H9 (cell line): ENCODE measurements around the gene ANAPC2. TPM values are rescaled to one million over a fixed set of nuclear protein-coding genes. Genes with fewer than 3 reads are reported as not detected.

Source experiments
- DNase-seq: peaks from one replicate; pipeline ENCODE4 v3.0.0-alpha.2; 2017
- H2AFZ ChIP-seq: one replicate; pipeline ENCODE4 v1.6.1; 2013; ENCODE audit warnings: mild to moderate bottlenecking, low read length, control low read depth, moderate library complexity
- H2AK5ac ChIP-seq: 2 replicates; pipeline ENCODE4 v1.6.1; 2013; ENCODE audit warnings: low read length, control low read depth, mixed read lengths; ENCODE audit not compliant: insufficient read length
- H2BK120ac ChIP-seq: one replicate; pipeline ENCODE4 v1.6.1; 2013; ENCODE audit warnings: low read depth, mild to moderate bottlenecking, low read length, control low read depth, inconsistent platforms; ENCODE audit not compliant: poor library complexity, severe bottlenecking
- H2BK12ac ChIP-seq: 2 replicates; pipeline ENCODE4 v1.6.1; 2013; ENCODE audit warnings: low read length, control low read depth, mixed read lengths, low read depth; ENCODE audit not compliant: insufficient read length
- H2BK15ac ChIP-seq: 2 replicates; pipeline ENCODE4 v1.6.1; 2013; ENCODE audit warnings: low read depth, low read length, control low read depth
- H2BK20ac ChIP-seq: one replicate; pipeline ENCODE4 v1.6.1; 2013; ENCODE audit warnings: low read depth, mild to moderate bottlenecking, low read length, control low read depth, inconsistent platforms; ENCODE audit not compliant: poor library complexity, severe bottlenecking
- H2BK5ac ChIP-seq: 2 replicates; pipeline ENCODE4 v1.6.1; 2013; ENCODE audit warnings: low read length, control low read depth, mixed read lengths; ENCODE audit not compliant: insufficient read length
- H3K14ac ChIP-seq: 2 replicates; pipeline ENCODE4 v1.6.1; 2013; ENCODE audit warnings: low read length, control low read depth; ENCODE audit not compliant: insufficient read depth
- H3K18ac ChIP-seq: 2 replicates; pipeline ENCODE4 v1.6.1; 2013; ENCODE audit warnings: low read depth, mild to moderate bottlenecking, mixed read lengths, low read length, control low read depth; ENCODE audit not compliant: insufficient read length
- H3K23ac ChIP-seq: 2 replicates; pipeline ENCODE4 v1.6.1; 2013; ENCODE audit warnings: low read length, control low read depth, mixed read lengths, low read depth; ENCODE audit not compliant: insufficient read length
- H3K23me2 ChIP-seq: 2 replicates; pipeline ENCODE4 v1.6.1; 2013; ENCODE audit warnings: low read depth, mild to moderate bottlenecking, mixed read lengths, low read length, control low read depth; ENCODE audit not compliant: insufficient read length, poor library complexity, severe bottlenecking
- H3K27ac ChIP-seq: 2 replicates; pipeline ENCODE4 v1.5.1; 2013; ENCODE audit warnings: low read length, control low read depth, mixed read lengths, low read depth; ENCODE audit not compliant: insufficient read length
- H3K27me3 ChIP-seq: 2 replicates; pipeline ENCODE4 v1.6.1; 2013; ENCODE audit warnings: low read length, control low read depth, inconsistent platforms; ENCODE audit not compliant: insufficient read depth
- H3K4ac ChIP-seq: 2 replicates; pipeline ENCODE4 v1.6.1; 2013; ENCODE audit warnings: low read depth, mild to moderate bottlenecking, control low read depth, inconsistent platforms, low read length, moderate library complexity
- H3K4me1 ChIP-seq: 2 replicates; pipeline ENCODE4 v1.6.1; 2013; ENCODE audit warnings: low read length, control low read depth, inconsistent platforms; ENCODE audit not compliant: insufficient read depth
- H3K4me2 ChIP-seq: 2 replicates; pipeline ENCODE4 v1.6.1; 2013; ENCODE audit warnings: low read length, control low read depth, mixed read lengths; ENCODE audit not compliant: insufficient read length, insufficient read depth
- H3K56ac ChIP-seq: 2 replicates; pipeline ENCODE4 v1.6.1; 2013; ENCODE audit warnings: low read depth, mild to moderate bottlenecking, mixed read lengths, low read length, control low read depth; ENCODE audit not compliant: insufficient read length
- H3K79me1 ChIP-seq: 2 replicates; pipeline ENCODE4 v1.6.1; 2013; ENCODE audit warnings: low read depth, mild to moderate bottlenecking, moderate library complexity, low read length, control low read depth, inconsistent platforms; ENCODE audit not compliant: insufficient read depth, poor library complexity, severe bottlenecking
- H3K79me2 ChIP-seq: 2 replicates; pipeline ENCODE4 v1.6.1; 2013; ENCODE audit warnings: low read length, control low read depth, inconsistent platforms; ENCODE audit not compliant: insufficient read depth
- H3K9ac ChIP-seq: 2 replicates; pipeline ENCODE4 v1.6.1; 2013; ENCODE audit warnings: low read length, control low read depth, mixed read lengths; ENCODE audit not compliant: insufficient read length; ENCODE audit errors: extremely low read depth
- H3K9me3 ChIP-seq: one replicate; pipeline ENCODE4 v1.6.1; 2013; ENCODE audit warnings: low read depth, low read length, inconsistent platforms; ENCODE audit not compliant: control insufficient read depth
- H3T11ph ChIP-seq: one replicate; pipeline ENCODE4 v1.6.1; 2013; ENCODE audit warnings: mild to moderate bottlenecking, low read length, control low read depth, inconsistent platforms
- H4K20me1 ChIP-seq: one replicate; pipeline ENCODE4 v1.6.1; 2013; ENCODE audit not compliant: control insufficient read depth, insufficient read length, insufficient read depth
- H4K5ac ChIP-seq: 2 replicates; pipeline ENCODE4 v1.6.1; 2013; ENCODE audit warnings: low read depth, mild to moderate bottlenecking, mixed read lengths, low read length, control low read depth; ENCODE audit not compliant: insufficient read length
- H4K8ac ChIP-seq: replicated peaks from 2 replicates; pipeline ENCODE4 v1.6.1; 2013; ENCODE audit warnings: low read length, control low read depth, mixed read lengths, low read depth; ENCODE audit not compliant: insufficient read length
- H4K91ac ChIP-seq: 2 replicates; pipeline ENCODE4 v1.6.1; 2013; ENCODE audit warnings: low read depth, mild to moderate bottlenecking, moderate library complexity, mixed read lengths, low read length, control low read depth; ENCODE audit not compliant: insufficient read length
- H3K27ac Mint-ChIP-seq, 3 experiments: 2 replicates in 2 of 3; 3 replicates in 1 of 3; pipeline ENCODE4 v1.8.0; 2020 to 2021; ENCODE audit warnings: mixed read lengths in 3 of 3, mild to moderate bottlenecking in 1 of 3, moderate library complexity in 1 of 3
- H3K27me3 Mint-ChIP-seq: 2 replicates; pipeline ENCODE4 v1.8.0; 2021; ENCODE audit warnings: low read depth, mild to moderate bottlenecking, moderate library complexity, mixed read lengths
- H3K36me3 Mint-ChIP-seq, 3 experiments: 2 replicates in 2 of 3; 3 replicates in 1 of 3; pipeline ENCODE4 v1.8.0; 2020 to 2021; ENCODE audit warnings: low read depth in 3 of 3, mixed read lengths in 3 of 3; ENCODE audit not compliant: insufficient read depth in 1 of 3
- H3K4me1 Mint-ChIP-seq, 2 experiments: 2 replicates each; pipeline ENCODE4 v1.8.0; 2020; ENCODE audit warnings: mixed read lengths in 2 of 2
- H3K4me3 Mint-ChIP-seq, 2 experiments: 2 replicates in 1 of 2; 3 replicates in 1 of 2; pipeline ENCODE4 v1.8.0; 2020 to 2021; ENCODE audit warnings: mild to moderate bottlenecking in 2 of 2, mixed read lengths in 2 of 2, moderate library complexity in 1 of 2
- H3K9me3 Mint-ChIP-seq, 2 experiments: 2 replicates in 1 of 2; 3 replicates in 1 of 2; pipeline ENCODE4 v1.8.0; 2020; ENCODE audit warnings: mild to moderate bottlenecking in 2 of 2, mixed read lengths in 2 of 2, moderate library complexity in 1 of 2
- WGBS: extraction: QIAGEN DNeasy Blood & Tissue Kit; methylation state at CpG from one replicate; pipeline ENCODE4 v1.1.7; 2013; ENCODE audit warnings: missing lambda C conversion rate, low lambda C conversion rate, mixed read lengths; ENCODE audit not compliant: insufficient read length; ENCODE audit errors: extremely low coverage; 5-methylcytosine and 5-hydroxymethylcytosine counted together
- total RNA-seq: library from RNA; stranded (reverse); gene quantifications from 2 replicates; pipeline ENCODE4 v1.2.1, GENCODE V29; 2021
- TF ChIP-seq, protein P1 (sequence below): fragments of 200-600 bp; sonication (generic); conservative IDR thresholded peaks from 3 replicates; pipeline ENCODE4 v1.8.0; 2021; ENCODE audit warnings: antibody characterized with exemption, mild to moderate bottlenecking

The ANAPC2 gene
- total RNA-seq, 1 experiment from 2014 or later = 54.8 TPM

GRCh38 chr9:137222190-137223077 is 34.1 kb upstream of the ANAPC2 start, which contains the start of gene RNF208:
Gene RNF208, minus strand, starts transcription at chr9:137222240. Its CDS starts 1,028 bp downstream, at chr9:137221212.
- Histone ChIP-seq H3K79me1 (no peaks in the 10 kb centered on the region), H4K91ac (no peak within 1 kb of the TSS), H2BK5ac (no peak within 1 kb of the TSS), H2BK12ac (no peak within 1 kb of the TSS), H3K14ac (peak within 1 kb of the TSS; percentile 74; the same call in 1 of the 2 replicates), H3K79me2 (no peaks in the 10 kb centered on the region), H3K23me2 (peaks cover 18% of the 10 kb centered on the region), H3K4me1 (no peaks in the 10 kb centered on the region), H3K27ac (no peak within 1 kb of the TSS), H2AFZ (no peak within 1 kb of the TSS), H4K8ac (no peak within 1 kb of the TSS), H3K27me3 (no peaks in the 10 kb centered on the region), H3K4ac (no peak within 1 kb of the TSS), H2BK120ac (no peak within 1 kb of the TSS), H3K9me3 (no peaks in the 10 kb centered on the region), H4K20me1 (no peaks in the 10 kb centered on the region), H2AK5ac (no peak within 1 kb of the TSS), H3K56ac (no peak within 1 kb of the TSS), H4K5ac (no peak within 1 kb of the TSS), H3K4me2 (peak within 1 kb of the TSS; percentile 75), H3K23ac (no peak within 1 kb of the TSS), H3K18ac (no peak within 1 kb of the TSS), H3T11ph (no peak within 1 kb of the TSS), H2BK20ac (no peak within 1 kb of the TSS), H2BK15ac (no peak within 1 kb of the TSS), H3K9ac (no peak within 1 kb of the TSS)
- DNase-seq = peak; percentile 54
- H3K9me3 Mint-ChIP-seq = no peaks in the 10 kb centered on the region
- H3K4me1 Mint-ChIP-seq = peaks cover 0 to 3% of the 10 kb centered on the region in 2 experiments; a peak in 3 of 4 replicates
- no peak within 1 kb of the TSS for H3K27ac Mint-ChIP-seq
- no CpG with 5 or more reads among the region's 88 CpGs for WGBS
- H3K4me3 Mint-ChIP-seq = peak within 1 kb of the TSS; percentile 66 to 83
- H3K36me3 Mint-ChIP-seq = 0 out of 7 replicates have a peak, but pooled peaks cover 0 to 2% (median 0%) of the 10 kb centered on the region in 3 experiments
- no peaks in the 10 kb centered on the region; the same call in 1 of the 2 replicates for H3K27me3 Mint-ChIP-seq
- TF ChIP-seq, protein P1, sequence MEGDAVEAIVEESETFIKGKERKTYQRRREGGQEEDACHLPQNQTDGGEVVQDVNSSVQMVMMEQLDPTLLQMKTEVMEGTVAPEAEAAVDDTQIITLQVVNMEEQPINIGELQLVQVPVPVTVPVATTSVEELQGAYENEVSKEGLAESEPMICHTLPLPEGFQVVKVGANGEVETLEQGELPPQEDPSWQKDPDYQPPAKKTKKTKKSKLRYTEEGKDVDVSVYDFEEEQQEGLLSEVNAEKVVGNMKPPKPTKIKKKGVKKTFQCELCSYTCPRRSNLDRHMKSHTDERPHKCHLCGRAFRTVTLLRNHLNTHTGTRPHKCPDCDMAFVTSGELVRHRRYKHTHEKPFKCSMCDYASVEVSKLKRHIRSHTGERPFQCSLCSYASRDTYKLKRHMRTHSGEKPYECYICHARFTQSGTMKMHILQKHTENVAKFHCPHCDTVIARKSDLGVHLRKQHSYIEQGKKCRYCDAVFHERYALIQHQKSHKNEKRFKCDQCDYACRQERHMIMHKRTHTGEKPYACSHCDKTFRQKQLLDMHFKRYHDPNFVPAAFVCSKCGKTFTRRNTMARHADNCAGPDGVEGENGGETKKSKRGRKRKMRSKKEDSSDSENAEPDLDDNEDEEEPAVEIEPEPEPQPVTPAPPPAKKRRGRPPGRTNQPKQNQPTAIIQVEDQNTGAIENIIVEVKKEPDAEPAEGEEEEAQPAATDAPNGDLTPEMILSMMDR = no peak
